ENCODE data around the gene TMEM108.

Gene TMEM108

DNA sequence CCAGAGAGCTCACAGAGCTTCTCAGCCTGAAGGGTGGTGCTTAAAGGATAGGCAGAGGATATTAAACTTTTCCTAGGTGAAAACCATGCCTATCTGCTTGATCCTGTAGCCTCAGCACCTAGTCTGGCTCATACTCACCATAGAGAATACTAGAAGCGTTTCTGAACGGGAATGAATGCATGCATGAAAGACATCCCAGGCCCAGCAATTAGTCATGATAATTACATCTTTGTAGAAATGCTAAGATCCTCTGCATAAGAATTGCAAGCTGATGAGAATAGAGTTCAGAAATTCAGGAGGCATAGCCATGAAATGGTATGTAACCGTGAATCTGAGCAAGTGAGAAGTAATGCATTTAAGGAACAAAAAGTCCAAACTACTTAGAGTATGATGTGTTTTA lies 5.9 kb upstream of the TMEM108 start:
- TF ChIP-seq, protein P1, sequence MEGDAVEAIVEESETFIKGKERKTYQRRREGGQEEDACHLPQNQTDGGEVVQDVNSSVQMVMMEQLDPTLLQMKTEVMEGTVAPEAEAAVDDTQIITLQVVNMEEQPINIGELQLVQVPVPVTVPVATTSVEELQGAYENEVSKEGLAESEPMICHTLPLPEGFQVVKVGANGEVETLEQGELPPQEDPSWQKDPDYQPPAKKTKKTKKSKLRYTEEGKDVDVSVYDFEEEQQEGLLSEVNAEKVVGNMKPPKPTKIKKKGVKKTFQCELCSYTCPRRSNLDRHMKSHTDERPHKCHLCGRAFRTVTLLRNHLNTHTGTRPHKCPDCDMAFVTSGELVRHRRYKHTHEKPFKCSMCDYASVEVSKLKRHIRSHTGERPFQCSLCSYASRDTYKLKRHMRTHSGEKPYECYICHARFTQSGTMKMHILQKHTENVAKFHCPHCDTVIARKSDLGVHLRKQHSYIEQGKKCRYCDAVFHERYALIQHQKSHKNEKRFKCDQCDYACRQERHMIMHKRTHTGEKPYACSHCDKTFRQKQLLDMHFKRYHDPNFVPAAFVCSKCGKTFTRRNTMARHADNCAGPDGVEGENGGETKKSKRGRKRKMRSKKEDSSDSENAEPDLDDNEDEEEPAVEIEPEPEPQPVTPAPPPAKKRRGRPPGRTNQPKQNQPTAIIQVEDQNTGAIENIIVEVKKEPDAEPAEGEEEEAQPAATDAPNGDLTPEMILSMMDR (IDR thresholded peaks at IDR 0.05; ENCODE audit: low read depth, low read length, poor library complexity, severe bottlenecking), result no peak
- no peak for TF ChIP-seq EZH2phosphoT487 (IDR thresholded peaks at IDR 0.05; ENCODE audit: borderline replicate concordance, low read length)
- H4K20me1 ChIP-seq (ENCODE audit: control insufficient read depth, insufficient read depth, low read depth, low read length), result no peaks in the 10 kb centered on the region
- H3F3A ChIP-seq (ENCODE audit: control insufficient read depth, insufficient read depth), result no peaks in the 10 kb centered on the region
- H3K27me3 ChIP-seq (ENCODE audit: control insufficient read depth, low read length), result peaks cover 29% of the 10 kb centered on the region
- H3K36me3 ChIP-seq (ENCODE audit: control insufficient read depth, low read length), result no peaks in the 10 kb centered on the region
- H3K79me2 ChIP-seq (ENCODE audit: control insufficient read depth, low read length), result no peaks in the 10 kb centered on the region
- no peaks in the 10 kb centered on the region for H3K9me3 ChIP-seq (ENCODE audit: control insufficient read depth, insufficient read depth, low read length)
- no peak overlapping the region for H3K4me3 ChIP-seq (ENCODE audit: low read length)
- H3K27ac ChIP-seq (ENCODE audit: low read depth, low read length), result no peak overlapping the region
- H3K4me2 ChIP-seq (ENCODE audit: low read length), result no peak overlapping the region
- no peaks in the 10 kb centered on the region for H3K4me1 ChIP-seq (ENCODE audit: control insufficient read depth, low read length)
- H3K9me2 ChIP-seq (replicated peaks; ENCODE audit: control insufficient read depth, low read length), result no peaks in the 10 kb centered on the region

DNA sequence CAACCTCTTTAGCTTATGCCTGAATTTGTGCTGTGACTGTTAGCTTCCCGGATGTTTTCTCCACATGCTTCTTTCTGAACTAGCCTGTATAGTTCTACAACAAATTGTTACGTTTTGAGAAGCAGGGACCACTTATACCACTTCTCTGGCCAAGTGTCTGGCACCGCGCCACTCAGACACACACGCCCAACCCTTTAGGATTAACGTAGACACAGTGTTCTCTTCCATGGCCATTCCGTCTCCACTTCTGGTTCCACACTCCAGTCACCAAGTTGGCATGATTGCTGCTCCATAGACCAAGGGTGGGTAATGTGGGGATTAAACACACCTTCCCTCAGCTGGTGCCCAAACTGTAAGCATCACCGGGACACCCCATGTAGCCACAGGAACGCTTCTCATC lies 755 bp upstream of the TMEM108 start:
- H3K4me2 ChIP-seq (ENCODE audit: low read length), result no peak overlapping the region

DNA sequence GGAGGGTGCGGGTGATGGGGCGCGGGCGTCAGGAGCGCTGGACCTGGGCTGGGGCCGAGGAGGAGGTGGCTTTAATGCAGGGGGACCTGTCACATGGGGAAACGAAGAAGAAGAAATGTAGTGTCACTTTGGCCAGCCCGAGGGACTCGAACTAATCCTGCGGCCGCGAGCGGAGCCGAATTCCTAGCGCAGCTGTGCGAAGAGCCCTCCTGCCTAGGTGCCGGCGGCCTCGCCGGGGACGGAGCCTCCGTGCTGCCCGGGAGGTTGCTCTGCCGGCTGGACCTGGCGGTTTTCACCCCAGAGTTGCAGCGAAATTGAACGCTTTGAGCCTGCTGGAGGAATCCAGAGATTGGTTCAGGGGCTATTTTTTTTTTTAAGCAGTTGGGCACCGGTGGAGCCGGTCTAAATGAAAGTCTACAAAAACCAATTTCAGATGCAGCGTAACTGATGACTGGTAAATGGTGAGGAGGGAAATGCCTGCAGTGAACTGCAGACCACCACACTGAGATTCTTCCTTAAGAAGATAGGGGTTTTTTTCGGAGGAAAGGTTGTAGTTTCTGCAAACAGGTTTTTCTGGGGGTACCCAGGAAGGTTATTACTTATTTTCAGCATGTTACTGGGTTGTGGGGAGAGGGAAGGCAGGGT lies 662 bp downstream of the TMEM108 start:
- Histone ChIP-seq H3K4me2 (ENCODE audit: low read length) (no peak overlapping the region), H3K4me3 (ENCODE audit: low read length) (no peak overlapping the region)
- TF ChIP-seq, protein P1 (IDR thresholded peaks at IDR 0.05; ENCODE audit: low read depth, low read length, poor library complexity, severe bottlenecking), result no peak
- no peak for TF ChIP-seq EZH2phosphoT487 (IDR thresholded peaks at IDR 0.05; ENCODE audit: borderline replicate concordance, low read length)

More for the DNA sequence above, 755 bp upstream of the TMEM108 start:
- no peaks in the 10 kb centered on the region for H3K79me2 ChIP-seq (ENCODE audit: control insufficient read depth, low read length)
- no peaks in the 10 kb centered on the region for H4K20me1 ChIP-seq (ENCODE audit: control insufficient read depth, insufficient read depth, low read depth, low read length)
- H3K4me3 ChIP-seq (ENCODE audit: low read length), result no peak overlapping the region
- no peaks in the 10 kb centered on the region for H3K9me2 ChIP-seq (replicated peaks; ENCODE audit: control insufficient read depth, low read length)
- no peaks in the 10 kb centered on the region for H3K4me1 ChIP-seq (ENCODE audit: control insufficient read depth, low read length)
- no peaks in the 10 kb centered on the region for H3K9me3 ChIP-seq (ENCODE audit: control insufficient read depth, insufficient read depth, low read length)
- TF ChIP-seq EZH2phosphoT487 (IDR thresholded peaks at IDR 0.05; ENCODE audit: borderline replicate concordance, low read length), result no peak
- TF ChIP-seq, protein P1 (IDR thresholded peaks at IDR 0.05; ENCODE audit: low read depth, low read length, poor library complexity, severe bottlenecking), result no peak
- H3F3A ChIP-seq (ENCODE audit: control insufficient read depth, insufficient read depth), result no peaks in the 10 kb centered on the region
- H3K27ac ChIP-seq (ENCODE audit: low read depth, low read length), result no peak overlapping the region
- H3K27me3 ChIP-seq (ENCODE audit: control insufficient read depth, low read length), result peaks cover 8% of the 10 kb centered on the region
- H3K36me3 ChIP-seq (ENCODE audit: control insufficient read depth, low read length), result no peaks in the 10 kb centered on the region

More for the DNA sequence above, 662 bp downstream of the TMEM108 start:
- H4K20me1 ChIP-seq (ENCODE audit: control insufficient read depth, insufficient read depth, low read depth, low read length), result no peaks in the 10 kb centered on the region
- no peaks in the 10 kb centered on the region for H3K9me2 ChIP-seq (replicated peaks; ENCODE audit: control insufficient read depth, low read length)
- H3F3A ChIP-seq (ENCODE audit: control insufficient read depth, insufficient read depth), result no peaks in the 10 kb centered on the region
- H3K9me3 ChIP-seq (ENCODE audit: control insufficient read depth, insufficient read depth, low read length), result no peaks in the 10 kb centered on the region
- H3K4me1 ChIP-seq (ENCODE audit: control insufficient read depth, low read length), result no peaks in the 10 kb centered on the region
- H3K27ac ChIP-seq (ENCODE audit: low read depth, low read length), result no peak overlapping the region
- no peaks in the 10 kb centered on the region for H3K79me2 ChIP-seq (ENCODE audit: control insufficient read depth, low read length)
- H3K36me3 ChIP-seq (ENCODE audit: control insufficient read depth, low read length), result no peaks in the 10 kb centered on the region
- H3K27me3 ChIP-seq (ENCODE audit: control insufficient read depth, low read length), result peaks cover 8% of the 10 kb centered on the region
